ENCODE results near the gene NRN1.
"Not testable (repeated sequence)": the region's sequence is repeated elsewhere in the genome, so short reads cannot be mapped to it uniquely, and the experiment has no call there.

Gene NRN1, protein sequence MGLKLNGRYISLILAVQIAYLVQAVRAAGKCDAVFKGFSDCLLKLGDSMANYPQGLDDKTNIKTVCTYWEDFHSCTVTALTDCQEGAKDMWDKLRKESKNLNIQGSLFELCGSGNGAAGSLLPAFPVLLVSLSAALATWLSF

DNA sequence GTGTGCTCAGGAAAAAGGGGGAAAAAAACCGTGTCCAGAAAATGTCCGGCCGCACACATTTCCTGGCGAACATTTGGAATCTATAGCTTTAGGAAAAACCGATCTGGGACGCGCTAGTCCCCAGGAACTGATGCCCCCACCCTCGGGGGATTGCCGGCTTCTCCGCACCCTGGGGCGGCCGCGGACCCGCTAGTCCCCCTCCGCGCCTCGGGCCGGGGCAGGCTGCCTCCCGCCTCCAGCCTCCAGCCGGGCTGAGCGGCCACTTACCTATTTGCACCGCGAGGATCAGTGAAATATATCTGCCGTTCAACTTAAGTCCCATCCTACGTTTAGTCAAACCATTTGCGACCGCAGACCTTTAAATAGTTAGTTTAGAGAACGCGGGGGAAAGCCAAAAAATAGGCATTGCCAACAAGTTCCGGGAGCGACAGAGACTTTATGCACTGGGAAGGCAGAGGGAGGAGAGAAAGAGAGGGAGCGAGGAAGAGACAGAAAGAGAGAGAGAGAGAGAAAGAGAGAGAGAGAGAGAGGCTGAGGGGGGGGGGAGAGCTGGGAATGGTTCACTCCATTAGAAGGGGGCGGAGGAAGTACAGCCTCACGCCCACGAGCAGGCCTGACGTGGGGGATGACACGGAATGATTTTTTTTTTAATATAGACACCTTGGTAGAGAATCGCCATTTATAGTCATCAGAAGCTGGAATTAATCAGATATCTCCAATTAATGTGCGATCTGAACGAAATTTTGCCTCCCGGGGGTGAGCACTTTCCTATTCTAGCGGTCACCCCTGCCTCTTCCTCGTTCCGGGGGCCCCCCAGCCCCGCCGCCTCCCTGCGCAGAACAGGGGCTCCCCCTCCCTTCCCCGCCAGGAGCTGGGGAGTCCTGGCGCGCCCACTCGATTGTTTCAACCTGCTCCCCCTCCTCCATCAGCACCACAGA is at the start of gene NRN1:
NRN1 (minus strand) TSS at position 498 of the 938 bp plus-strand sequence; CDS start at position 322, 176 bp downstream.
- no peak for DNase-seq

DNA sequence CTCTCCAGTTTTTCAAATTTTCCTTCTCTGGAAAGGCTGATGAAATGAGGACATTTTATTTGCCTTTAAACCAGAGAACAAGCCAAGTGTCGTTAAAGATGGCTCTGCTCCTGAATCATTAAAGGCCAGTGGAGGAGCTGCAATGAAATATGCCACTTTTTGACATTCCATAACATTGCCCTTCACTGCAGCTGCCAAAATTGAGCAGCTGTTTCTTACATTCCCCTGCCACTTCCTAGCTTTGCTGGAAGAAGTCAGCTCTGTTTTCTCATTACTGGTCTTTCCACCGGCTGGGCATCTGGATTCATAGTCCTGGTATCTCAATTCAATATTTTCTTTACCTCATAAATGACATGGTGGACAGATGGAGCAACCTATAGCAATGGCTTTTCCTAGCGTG is 45.5 kb upstream of the NRN1 start:
- DNase-seq = no peak

DNA sequence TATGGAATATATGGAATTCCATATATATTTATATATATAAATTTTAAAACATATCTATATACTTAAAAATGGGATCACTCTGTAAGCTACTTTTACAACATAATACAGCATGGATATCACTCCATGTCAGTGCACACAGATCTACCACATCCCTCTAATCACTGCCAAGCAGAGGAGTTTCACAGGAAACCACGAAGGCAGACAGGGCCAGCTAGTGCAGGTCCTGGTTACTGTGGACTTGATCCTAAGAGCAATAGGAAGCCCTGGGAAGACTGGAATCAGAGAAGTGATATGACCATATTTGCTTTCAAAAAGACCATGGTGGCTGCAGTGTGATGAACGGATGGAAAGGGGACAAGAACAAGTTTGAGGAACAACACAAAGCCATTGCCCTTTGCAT is 40.0 kb upstream of the NRN1 start:
- no peak for DNase-seq

DNA sequence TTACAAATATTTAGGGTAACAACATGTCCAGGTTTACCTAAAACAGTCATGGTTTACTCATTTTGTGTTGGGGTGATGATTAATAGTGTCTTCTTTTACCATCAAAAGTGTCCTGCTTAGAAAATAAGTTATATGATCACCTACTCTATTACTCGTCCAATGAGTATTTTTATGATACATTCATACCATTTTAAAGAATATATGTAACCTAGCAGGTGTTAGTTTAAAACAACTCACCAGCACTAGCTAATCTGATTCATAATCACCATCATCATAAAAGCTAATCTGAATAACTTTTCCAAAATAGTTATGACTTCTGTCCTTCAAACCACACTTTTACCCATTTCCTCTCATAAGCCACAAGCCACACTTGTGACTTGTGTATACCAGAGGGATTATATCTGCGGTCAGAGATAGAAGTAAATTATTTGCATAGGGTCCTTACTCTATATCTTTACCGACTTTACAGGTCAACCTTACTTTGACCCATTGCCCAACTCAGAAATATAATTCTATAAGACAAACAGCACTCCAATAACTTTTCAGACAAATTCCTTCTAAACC is 33.3 kb upstream of the NRN1 start:
- DNase-seq = no peak

DNA sequence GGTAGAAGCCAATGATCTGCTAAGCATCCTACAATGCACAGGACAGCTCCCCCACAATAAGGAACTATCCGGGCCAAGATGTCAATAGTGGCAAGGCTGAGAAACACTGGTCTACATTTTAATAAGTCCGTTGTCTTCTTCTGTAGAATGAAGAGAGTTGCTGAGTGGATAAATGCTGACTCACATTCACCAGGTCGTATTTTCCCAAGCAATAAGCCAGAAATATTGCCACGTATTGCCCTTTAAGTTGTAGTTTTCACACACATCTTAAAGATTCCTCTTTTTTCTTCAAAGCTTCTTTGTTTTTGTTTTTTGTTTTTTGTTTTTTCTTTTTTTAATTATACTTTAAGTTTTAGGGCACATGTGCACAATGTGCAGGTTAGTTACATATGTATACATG is 30.5 kb upstream of the NRN1 start:
- no peak for DNase-seq

DNA sequence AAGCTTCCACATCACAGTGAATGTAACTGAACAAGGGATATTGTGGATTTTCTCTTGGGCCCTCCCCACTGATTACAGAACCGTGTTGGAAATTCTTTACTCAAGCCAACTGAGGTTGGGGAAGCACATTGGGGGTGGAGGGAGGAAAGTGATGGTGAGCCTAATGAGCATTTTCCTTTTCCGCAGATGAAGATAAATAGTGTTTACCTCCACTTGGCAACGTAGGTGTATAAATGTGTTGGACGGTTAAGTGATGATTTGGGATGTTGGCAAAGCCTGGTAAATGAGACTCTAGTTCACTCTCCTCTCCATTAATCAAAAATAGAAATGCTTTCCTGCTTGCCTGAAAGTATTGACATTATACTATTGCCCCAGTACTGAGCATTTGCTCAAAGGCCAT is 27.1 kb upstream of the NRN1 start:
- no peak for DNase-seq

DNA sequence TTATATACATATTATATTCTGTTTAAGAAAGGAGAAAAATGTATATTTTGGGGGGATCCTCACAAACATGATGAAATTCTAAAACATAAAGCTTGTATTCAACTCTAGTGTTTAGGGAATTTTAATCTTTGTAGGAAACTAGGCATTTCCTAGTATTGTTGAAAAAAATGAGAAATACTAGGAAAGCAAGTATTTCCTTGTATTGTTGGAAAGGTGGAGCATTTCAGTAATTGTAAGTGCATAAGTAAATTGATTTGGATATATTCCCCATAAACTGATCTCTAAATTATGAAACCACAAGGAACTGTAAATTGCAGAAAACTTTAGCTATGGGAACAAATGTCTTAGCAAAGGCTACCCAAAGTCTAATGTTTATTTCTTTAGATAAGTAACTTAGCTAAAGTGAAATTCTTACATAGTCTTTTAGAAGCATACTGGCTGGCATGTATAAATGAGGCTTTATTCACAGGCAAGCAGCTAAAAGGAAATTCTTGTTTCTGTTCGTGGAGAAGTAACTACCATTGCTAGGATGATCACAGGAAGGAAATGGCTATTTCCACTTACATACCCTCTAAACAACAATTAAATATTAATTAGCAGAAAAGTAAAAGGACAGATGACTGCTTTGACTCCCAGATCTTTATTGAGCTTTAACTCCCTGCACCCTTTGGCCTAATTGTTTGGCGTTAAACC is 19.9 kb upstream of the NRN1 start:
- DNase-seq = no peak

DNA sequence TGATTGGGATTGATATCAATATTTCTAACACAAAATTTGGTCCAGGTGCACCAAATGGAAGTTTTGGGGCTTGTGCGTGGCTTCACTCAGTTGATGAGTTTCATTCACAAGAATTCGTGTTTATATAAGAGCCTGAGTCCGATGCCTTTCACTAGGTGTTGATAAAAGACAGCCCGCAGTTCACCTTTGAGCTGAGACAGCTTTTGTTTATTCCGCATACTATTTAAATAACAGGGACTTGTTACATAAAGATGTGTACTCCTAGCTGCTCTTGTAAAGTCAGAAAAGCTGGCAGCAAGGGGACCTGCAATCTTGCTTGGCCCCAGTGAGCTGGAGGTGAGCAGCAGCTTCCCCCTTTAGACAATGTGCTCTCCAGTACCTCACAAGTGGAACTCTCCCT is 19.0 kb upstream of the NRN1 start:
- DNase-seq = no peak

DNA sequence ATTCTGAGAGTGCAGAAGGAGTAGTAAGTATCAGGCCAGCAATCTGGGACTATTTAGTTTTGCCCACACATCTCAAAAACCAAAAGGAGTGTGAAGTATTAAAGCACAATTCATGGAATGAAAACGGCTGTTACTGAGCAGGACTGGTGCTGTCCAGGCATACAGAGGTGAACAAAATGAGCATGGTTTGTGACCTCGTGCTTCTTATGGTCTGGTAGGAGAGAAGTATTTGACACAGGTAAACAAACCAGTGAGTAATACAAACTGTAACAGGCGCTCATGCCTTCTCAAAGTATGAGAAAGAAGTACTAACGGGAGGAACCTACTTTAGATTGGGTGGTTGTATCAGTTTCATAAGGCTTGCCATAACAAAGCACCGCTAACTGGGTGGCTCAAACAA is 17.5 kb upstream of the NRN1 start:
- no peak for DNase-seq

DNA sequence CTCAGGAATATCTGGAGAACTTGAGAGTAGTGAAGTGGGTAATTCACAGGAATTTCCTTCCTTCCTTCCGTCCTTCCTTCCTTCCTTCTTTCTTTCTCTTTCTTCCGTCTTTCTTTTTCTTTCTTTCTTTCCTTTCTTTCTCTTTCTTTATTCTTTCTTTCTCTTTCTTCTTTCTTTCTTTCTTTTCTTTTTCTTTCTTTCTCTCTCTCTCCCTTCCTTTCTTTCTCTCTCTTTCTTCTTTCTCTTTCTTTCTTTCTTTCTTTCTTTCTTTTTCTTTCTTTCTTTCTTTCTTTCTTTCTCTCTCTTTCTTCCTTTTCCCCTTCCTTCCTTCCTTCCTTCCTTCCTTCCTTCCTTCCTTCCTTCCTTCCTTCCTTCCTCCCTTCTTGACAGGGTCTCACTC is 16.1 kb upstream of the NRN1 start:
- not testable (repeated sequence) for DNase-seq

DNA sequence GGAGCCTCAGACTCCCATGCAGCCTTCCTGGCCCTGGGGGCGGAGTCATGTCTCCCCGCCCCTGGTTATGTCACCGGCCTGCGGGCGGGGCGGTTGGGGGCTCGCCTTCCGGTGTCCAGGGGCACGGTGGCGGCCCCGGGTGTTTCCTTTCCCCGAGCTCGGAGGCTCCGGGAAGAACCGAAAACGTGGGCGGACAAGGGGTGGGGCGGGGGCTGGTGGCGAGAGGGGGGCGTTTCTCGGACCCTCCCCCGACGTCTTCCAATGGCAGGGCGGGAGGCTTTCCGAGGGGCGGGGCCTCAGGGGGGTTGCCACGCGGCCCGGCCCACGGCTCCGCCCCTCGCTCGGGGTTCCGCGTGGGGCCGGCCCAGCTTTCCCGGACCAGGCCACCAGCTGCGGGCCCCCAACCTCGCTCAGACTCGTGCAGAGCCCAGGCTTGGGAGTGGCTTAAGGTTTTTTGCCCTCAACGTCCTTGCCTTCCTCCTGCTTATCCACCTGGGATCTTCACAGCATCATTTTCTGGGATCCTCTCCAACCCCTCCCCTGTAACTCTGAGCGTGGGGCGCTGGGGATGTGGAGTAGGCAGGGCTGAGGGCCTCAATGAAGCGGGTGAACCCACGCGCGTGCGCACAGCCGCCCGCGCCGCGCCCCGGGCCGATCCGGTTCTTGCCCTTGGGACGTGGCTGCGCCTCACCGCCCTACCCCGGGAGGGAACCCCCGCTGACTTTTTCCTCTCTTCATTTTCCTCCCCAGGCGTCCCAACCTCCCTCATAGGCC is 2.1 kb upstream of the NRN1 start:
- no peak for DNase-seq

DNA sequence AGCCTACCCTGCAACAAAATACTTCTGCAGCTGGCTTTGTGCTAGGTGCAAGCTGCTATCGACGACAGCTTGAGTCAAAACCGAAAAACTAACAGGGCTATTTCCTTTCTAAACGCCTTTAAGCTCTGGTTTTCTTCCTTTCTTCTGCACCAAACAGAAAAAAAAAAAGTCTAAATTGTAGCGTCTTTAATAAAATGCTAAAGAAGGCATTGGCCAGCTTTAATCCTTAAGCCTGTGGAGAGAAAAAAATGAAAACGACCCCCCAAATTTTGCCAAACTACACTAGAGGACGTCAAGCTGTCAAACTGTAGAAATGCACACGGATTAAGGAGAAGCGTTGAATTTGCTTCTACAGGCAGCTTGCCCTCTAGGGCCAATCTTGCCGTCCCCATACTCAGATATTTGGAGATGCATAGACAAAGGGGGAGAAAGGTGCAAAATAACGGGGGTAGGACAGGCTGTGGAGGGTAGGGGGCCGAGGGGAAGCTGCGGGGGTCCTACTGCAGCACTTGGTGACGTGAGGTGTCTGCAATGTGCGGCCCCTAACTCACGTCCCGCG is 1.4 kb upstream of the NRN1 start:
- DNase-seq = no peak

DNA sequence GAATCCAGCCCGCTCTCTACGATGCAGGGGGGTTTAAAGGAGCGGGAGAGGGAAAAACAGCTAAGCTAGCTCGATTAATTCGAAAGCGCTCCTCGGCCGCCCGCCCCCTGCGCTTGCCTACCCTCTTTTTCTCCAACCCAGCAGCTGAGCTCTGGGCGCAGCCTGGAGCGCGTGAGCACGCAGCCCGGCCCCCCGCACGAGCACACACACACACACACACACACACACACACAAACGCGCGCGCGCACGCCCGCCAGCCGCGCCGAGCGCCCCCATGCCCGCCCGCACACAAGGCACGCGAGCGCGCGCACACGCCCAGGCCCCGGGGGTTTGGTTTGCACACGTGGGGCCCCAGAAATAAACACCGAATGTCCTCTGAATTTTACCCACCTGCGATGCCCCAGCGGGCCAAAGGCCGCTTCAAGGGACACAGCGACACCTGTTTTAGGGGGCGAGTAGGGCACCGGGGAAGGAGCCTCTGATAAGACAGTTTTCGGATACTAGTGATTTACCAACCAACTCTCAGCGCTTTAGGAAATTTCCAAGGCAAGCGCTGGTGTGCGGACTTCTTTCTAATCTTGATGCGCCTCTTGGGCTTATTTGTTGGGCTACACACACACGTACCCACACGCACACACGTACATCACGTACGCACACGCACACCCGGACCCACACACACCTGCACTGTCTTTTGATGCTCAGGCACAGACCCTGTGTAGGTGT is 802 bp upstream of the NRN1 start:
- no peak for DNase-seq

DNA sequence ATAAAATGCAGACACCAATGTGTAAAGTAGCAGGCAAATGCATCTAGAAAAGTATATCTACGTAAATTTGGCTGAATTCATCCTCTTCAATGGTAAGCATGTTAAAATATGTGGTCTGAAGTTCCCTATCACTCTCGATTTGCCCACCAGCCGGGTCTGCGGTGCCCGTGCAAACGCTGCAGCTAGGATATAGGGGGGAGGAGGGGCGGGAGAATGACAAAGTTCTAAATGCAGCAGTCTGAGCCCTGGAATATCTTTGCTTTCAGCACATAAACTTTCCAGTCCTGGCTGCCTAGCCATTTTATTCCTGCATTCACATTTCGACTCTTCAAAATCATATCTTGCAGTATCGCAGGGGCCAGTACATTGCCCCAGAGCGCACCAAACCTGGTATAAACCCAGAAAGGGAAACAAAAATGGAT is 708 bp downstream of the NRN1 start:
- DNase-seq = no peak

DNA sequence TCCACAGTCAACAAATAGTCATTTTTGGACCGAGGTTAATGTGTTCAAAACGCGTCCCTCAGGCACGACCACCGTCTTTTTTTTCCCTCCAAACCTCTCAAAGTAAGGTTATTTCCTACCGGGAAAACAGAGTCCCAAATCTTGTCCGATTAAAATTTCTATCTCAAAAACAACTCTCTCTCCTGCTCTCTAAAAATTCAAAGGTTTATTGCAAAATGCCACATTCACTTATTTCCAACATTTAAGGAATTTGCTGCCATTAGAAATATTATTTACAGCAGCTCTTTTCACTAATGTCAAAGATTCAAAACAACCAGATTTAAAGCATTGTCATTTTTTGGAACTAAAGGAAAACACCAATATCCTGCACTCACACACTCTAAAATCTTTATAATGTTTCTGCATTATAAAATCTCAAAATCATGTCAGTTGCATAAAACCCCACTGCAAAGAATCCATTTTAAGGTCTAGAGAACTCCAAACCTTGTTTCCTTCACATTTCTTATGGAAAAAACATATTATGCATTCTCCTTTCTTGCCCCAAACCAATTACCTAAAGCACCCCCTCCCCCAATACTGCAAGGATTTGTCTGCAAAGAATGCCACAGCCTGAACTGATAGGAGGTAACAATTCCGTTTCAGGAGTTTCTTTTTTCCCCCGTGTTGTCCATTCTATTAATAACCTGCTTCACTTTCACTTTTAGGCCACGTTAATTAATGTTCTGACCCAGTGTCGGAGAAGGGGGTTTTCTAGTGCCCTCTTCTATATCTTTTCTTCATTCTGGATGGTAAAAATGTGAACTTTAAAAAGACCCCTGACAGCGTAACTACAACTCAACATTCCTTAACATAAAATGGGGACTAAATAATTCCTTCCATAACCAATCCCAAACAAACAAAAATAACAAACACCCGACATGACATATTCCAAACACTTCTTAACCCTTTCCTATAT is 1.4 kb downstream of the NRN1 start:
- DNase-seq = no peak

DNA sequence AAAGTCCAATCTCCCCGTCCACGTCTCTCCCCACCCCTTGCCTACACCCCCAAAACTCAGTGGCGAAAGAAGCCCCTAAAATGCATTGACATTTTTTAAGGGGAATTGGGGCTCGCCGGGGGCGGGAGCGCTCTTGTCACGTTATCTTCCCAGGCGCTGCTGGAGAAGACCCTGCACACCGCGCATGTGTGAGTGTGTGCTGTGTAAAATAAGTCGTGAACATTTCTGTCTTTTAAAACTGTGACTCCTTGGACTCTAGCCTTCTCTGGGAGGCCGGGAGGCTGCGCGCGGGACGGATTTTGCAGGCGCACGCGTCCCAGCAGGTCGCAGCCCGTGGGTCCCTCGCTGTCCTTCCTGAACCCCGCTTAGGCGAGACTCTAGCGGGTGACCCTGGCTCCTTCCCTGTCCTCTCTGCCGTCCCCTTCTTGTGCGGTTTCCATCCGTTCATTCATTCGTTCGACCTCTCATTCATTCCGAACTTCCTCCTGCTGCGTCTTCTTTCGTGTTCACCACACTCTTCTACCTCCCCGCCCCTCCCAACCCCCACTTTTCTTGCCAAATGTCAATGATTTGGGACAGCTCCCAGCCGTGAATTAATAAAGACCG is 2.2 kb downstream of the NRN1 start:
- DNase-seq = no peak

DNA sequence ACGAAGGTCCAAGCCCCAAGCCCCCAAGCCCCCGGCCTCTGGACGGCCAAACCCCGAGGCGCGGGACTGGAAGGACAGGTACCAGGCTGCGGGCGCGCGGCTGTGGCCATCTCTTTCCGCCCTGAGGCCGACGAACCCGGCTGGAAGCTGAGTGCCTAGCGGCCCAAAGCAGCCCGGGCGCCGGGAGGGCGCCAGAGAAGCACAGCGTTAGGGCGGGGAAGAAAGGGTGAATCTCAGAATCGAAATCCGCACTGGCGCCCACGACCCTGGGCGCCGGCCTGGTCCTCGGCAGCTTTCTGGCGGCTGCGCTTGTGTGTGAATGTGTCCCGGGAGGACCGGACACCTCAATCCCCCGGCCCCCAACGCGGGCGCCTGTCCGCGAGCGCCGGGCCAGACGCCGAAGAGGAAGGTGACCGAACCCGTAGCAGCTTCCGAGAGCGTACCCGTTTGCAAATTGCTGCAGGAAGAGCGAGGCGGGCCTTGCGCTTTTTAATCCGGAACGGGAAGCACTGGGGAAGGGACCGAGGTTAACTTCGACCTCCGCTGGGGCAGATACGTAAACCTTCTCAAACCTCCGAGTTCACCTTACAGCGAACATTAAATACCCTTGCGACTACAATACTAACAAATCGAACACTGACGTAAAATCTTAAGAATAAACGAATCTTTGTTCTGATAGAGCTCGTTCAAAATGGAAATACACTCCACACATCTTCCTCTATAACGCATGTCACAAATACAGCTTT is 2.9 kb downstream of the NRN1 start:
- DNase-seq = no peak

DNA sequence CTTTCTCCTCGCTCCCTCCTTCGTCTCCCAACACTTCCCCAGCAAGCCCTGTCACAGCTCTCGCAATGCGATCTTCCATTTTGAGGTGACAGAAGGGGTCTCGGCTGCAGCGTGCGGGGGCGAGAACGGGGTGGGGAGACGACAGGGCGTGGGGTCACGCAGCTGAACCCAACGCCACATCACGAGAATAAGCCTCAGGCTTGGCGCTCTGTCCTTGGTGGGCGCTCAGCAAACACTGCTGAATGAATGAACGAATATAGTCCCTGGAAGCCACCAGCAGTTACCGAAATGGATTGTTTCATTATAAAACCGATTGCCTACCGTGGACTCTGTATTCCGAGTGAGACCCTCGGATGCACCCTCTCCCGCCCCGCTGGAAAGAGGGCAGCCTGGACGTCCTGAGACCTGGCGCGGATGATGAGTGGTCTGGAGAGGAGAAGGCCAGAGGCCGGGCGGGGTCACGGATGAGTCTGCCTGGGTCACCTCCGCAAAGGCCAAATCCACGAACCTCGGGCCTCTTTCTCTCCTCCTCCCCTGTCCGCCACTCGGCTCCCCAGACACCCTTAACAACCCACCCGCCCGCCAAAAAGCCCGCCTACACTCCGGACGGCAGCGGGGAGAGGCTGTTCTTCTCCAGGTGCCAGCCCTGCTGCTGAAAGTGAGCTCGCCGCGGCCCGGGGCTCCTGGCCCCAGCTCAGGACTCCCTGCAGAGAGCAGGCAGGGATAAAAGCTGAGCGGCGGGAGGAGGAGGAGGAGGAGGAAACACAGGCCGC is 3.7 kb downstream of the NRN1 start:
- no peak for DNase-seq
